Activated CD4-positive, alpha-beta T cell treated with anti-CD3 and anti-CD28 coated beads, Interleukin-2, amount 10 ng/mL, durations not matched to agents 24 days and 14 days (primary cell): ENCODE data around the gene FRMPD4. TPM values are rescaled to one million over a fixed set of nuclear protein-coding genes. Genes with fewer than 3 reads are reported as not detected.

Source experiments
- DNase-seq: peaks from one replicate; pipeline ENCODE4 v3.0.0; 2022
- H3K27ac Mint-ChIP-seq: one replicate; pipeline ENCODE4 v1.8.0; 2022; ENCODE audit warnings: mild to moderate bottlenecking, mixed read lengths
- H3K27me3 Mint-ChIP-seq: one replicate; pipeline ENCODE4 v1.8.0; 2022; ENCODE audit warnings: mixed read lengths
- H3K36me3 Mint-ChIP-seq: one replicate; pipeline ENCODE4 v1.8.0; 2022; ENCODE audit warnings: low read depth, mild to moderate bottlenecking, mixed read lengths
- H3K4me1 Mint-ChIP-seq: one replicate; pipeline ENCODE4 v1.8.0; 2021; ENCODE audit warnings: mixed read lengths
- H3K4me3 Mint-ChIP-seq: one replicate; pipeline ENCODE4 v1.8.0; 2022; ENCODE audit warnings: mild to moderate bottlenecking, moderate library complexity, mixed read lengths
- H3K9me3 Mint-ChIP-seq: one replicate; pipeline ENCODE4 v1.8.0; 2021; ENCODE audit warnings: mixed read lengths
- intact Hi-C: fragments of 100-400 bp; cut with micrococcal nuclease; formaldehyde crosslinking; loops from one replicate; pipeline ENCODE4 v1.15.1; 2023
- total RNA-seq: library from RNA; stranded (reverse); gene quantifications from 2 replicates; pipeline ENCODE4 v1.2.3, GENCODE V29; 2022

Gene FRMPD4
- total RNA-seq, 1 donor from 2014 or later: not detected

DNA sequence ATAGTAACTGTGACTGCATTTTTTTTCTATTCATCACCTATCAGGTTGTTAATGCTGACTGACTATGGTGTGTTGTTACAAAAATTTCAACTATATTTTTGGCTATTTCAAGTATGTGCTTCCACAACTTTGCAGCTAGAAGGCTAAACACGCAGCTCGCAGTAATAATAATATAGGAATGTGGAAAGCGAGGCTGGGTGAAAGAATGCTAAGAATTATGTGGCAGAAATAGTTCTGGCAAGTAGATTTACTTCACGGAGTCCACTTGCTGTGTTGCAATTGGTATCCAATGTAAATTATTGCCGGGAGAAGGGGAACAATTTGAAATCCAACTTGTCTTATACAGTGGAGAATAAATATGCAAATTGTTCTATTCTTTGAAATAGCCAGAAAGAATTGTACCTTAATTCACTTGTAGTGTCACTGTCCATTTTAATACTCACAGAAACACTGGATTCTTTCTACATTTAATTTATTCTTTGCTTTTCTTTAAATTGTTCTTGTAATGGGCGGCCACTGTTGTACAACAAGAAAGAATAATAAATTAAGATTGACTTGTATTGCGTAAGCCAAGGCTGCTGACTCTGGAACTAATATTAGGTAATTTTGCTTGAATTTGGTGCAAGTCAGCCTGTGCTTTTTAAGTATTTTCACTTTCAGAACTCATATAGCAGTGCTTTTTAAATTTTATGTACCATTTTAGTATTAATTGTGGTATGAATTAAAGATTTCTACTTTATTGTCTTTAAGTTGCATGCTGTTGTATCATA lies 154.9 kb downstream of the FRMPD4 start:
- no peak overlapping the region for H3K4me3 Mint-ChIP-seq
- H3K27ac Mint-ChIP-seq: no peak overlapping the region
- no peaks in the 10 kb centered on the region for H3K36me3 Mint-ChIP-seq
- no peak for DNase-seq
- no peaks in the 10 kb centered on the region for H3K9me3 Mint-ChIP-seq
- H3K4me1 Mint-ChIP-seq: no peaks in the 10 kb centered on the region
- no peaks in the 10 kb centered on the region for H3K27me3 Mint-ChIP-seq
- intact Hi-C loops: no loop called here

DNA sequence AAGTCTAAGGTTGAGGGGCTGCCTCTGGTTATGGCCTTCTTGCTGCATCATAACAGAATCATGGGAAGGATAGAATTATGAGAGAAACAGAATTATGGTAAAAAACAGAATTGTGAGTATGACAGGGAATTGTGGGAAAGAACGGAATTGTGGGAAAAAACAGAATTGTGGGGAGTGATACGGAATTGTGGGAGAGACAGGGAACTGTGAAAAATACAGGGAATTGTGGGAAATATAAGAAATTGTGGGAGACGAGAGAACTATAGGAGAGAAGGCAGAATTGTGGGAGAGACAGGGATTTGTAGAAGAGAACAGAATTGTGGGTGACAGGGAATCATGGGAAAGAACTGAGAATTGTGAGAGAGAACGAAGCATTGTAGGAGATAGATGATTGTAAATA lies 159.1 kb downstream of the FRMPD4 start:
- DNase-seq: no peak
- no peaks in the 10 kb centered on the region for H3K9me3 Mint-ChIP-seq
- H3K27ac Mint-ChIP-seq: no peak overlapping the region
- intact Hi-C loops: no loop called here
- H3K4me3 Mint-ChIP-seq: no peak overlapping the region
- H3K36me3 Mint-ChIP-seq: no peaks in the 10 kb centered on the region
- H3K4me1 Mint-ChIP-seq: no peaks in the 10 kb centered on the region
- H3K27me3 Mint-ChIP-seq: no peaks in the 10 kb centered on the region

DNA sequence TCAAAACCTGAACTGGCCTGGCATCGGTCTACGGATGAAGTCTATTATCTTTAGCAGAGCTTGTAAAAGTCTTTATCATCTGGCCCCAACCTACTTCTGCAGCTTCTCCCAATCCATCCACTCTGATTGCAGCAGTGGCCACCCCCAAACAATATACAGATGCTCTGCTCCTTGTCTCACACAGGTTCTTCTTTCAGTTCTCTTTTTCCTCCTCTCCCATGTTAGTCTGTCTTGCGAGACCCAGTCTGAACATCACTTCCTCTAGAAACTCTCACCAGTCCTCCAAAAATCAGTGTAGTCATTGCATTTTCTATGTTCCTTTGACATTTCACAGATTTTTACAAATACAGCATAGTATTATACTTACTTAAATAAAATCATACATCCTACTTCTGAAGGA lies 163.0 kb downstream of the FRMPD4 start:
- Mint-ChIP-seq H3K27me3 (no peaks in the 10 kb centered on the region), H3K36me3 (no peaks in the 10 kb centered on the region), H3K4me3 (no peak overlapping the region), H3K4me1 (no peaks in the 10 kb centered on the region), H3K9me3 (no peaks in the 10 kb centered on the region), H3K27ac (no peak overlapping the region)
- intact Hi-C loops: no loop called here
- DNase-seq: no peak

DNA sequence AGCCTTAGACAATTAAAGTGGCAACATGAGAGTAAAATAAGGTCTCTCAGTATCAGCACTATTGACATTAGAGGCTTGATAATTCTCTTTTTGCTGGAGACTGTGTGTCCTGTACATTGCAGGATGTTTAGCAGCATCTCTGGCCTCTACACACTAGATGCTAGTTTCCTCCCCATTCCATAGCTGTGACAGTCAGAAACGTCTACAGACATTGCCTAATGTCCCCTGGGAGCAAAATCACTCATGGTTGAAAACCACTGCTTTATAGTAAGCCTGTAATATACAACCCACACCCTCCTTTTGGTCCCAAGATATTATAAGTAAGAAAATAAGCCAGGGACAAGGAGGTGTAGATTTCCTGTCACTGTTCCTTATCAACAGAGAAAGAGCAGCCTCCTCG lies 166.0 kb downstream of the FRMPD4 start:
- Mint-ChIP-seq H3K9me3 (no peaks in the 10 kb centered on the region), H3K36me3 (no peaks in the 10 kb centered on the region), H3K4me3 (no peak overlapping the region), H3K4me1 (no peaks in the 10 kb centered on the region), H3K27ac (no peak overlapping the region), H3K27me3 (no peaks in the 10 kb centered on the region)
- DNase-seq: no peak
- intact Hi-C loops: no loop called here

DNA sequence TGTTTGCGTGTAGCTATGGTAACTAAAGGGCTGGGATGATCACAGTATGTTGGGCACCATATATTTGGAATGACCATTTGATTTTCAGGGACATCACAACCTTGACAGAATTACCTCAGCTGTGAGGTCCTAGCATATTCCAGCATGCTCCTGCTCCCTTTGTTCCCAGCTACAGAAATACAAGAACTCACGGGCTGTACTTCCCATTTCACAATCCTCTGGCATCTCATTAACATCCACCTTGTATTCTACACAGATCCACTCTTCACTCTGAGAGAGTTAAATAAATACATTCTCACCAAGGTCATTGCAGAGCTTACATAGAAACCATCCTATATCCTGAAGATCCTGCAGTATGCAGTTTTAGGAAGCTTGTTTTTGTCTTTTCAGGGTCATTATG lies 169.7 kb downstream of the FRMPD4 start:
- H3K27me3 Mint-ChIP-seq: no peaks in the 10 kb centered on the region
- intact Hi-C loops: no loop called here
- no peaks in the 10 kb centered on the region for H3K4me1 Mint-ChIP-seq
- H3K4me3 Mint-ChIP-seq: no peak overlapping the region
- H3K36me3 Mint-ChIP-seq: no peaks in the 10 kb centered on the region
- no peak overlapping the region for H3K27ac Mint-ChIP-seq
- no peaks in the 10 kb centered on the region for H3K9me3 Mint-ChIP-seq
- no peak for DNase-seq

DNA sequence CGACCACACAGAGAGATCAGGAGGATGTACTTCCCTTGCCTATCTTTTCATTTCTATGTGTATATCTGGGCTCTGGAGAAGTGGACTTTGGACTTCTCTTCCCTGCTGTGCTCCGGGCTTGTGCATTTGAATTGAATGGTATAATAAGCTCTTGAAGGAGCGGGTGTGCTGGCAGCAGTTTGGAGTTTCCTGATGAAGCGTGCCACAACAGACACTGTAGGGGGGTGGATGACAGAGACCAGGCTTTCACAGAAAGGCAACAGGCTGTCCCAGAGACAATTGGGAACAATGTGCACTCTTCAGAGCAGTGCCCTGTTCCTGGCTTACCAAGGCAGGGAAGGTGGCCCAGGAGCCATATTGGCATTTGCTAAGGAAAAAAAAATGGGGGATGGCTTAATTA lies 170.1 kb downstream of the FRMPD4 start:
- H3K4me3 Mint-ChIP-seq: no peak overlapping the region
- no peaks in the 10 kb centered on the region for H3K36me3 Mint-ChIP-seq
- intact Hi-C loops: no loop called here
- no peak for DNase-seq
- no peaks in the 10 kb centered on the region for H3K9me3 Mint-ChIP-seq
- H3K4me1 Mint-ChIP-seq: no peaks in the 10 kb centered on the region
- no peaks in the 10 kb centered on the region for H3K27me3 Mint-ChIP-seq
- no peak overlapping the region for H3K27ac Mint-ChIP-seq

DNA sequence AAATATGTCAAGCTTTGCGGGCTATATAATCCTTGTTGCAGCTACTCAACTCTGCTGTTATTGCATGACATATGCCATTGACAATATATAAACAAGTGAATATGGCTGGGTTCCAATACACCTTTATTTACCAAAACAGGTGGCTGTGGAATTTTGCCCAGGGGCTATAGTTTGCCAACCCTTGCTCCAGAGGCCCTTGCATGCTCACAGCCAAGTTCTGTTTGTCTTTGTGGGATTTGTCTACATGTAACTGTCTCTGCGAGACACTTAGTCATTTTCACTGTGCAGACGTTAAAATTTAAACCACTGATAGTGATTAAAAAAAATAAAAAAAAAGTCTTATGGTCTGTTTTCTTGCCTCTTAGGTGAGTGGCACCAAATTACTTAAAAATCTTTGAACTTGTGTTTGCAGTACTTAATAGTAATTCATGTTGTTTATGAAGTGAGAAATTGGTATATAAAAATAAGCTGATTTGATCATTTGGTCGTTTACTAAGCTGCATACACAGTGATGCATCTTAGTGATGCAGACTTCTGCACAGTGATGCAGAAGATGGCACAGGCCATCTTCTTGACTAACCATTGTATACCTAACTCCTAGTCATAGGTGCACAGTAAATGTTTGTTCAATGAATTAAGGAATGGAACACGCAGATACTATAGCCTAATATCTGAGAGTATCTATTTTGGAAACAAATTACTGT lies 170.9 kb downstream of the FRMPD4 start:
- Mint-ChIP-seq H3K27me3 (no peaks in the 10 kb centered on the region), H3K9me3 (no peaks in the 10 kb centered on the region), H3K4me3 (no peak overlapping the region), H3K36me3 (no peaks in the 10 kb centered on the region), H3K27ac (no peak overlapping the region), H3K4me1 (no peaks in the 10 kb centered on the region)
- no peak for DNase-seq
- intact Hi-C loops: no loop called here

DNA sequence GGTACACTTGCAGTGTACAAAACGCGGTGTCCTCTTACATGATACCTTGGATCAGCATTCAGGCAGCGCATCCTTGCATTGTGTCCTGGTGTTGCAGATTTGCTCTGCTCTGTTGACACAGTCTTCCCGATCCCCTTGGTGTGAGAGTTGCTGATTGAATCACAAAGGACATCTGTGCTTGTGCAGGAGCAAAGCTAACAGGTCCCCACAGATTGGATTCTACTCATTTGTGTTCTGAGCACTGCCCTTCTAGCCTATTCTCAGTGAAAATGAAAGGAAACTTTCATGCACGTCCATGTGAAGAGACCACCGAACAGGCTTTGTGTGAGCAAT lies 171.4 kb downstream of the FRMPD4 start:
- H3K27me3 Mint-ChIP-seq: no peaks in the 10 kb centered on the region
- H3K36me3 Mint-ChIP-seq: no peaks in the 10 kb centered on the region
- intact Hi-C loops: no loop called here

DNA sequence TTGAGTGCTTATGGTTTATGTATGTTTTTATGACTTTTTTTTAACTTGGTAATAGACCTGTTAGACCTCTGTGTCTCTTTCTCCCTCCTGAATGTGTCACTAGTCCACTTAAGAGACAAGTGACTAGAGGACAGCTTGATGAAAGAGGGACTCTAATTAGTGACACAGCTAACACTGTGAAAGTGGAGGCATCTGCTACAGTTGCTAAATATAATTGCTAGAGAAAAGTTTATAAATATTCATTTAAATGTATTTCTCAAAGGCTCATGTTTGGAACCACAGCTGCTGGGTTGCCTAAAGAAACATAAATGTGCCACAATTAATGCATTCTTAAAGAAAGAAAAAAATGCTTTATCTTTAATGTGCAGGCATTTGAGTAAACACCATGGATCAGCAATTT lies 176.4 kb downstream of the FRMPD4 start:
- H3K4me1 Mint-ChIP-seq: no peaks in the 10 kb centered on the region
- H3K4me3 Mint-ChIP-seq: no peak overlapping the region
- H3K27me3 Mint-ChIP-seq: no peaks in the 10 kb centered on the region
- H3K36me3 Mint-ChIP-seq: no peaks in the 10 kb centered on the region
- no peaks in the 10 kb centered on the region for H3K9me3 Mint-ChIP-seq
- DNase-seq: no peak
- intact Hi-C loops: no loop called here
- no peak overlapping the region for H3K27ac Mint-ChIP-seq

More for the DNA sequence above, 171.4 kb downstream of the FRMPD4 start:
- H3K4me1 Mint-ChIP-seq: no peaks in the 10 kb centered on the region
- no peak overlapping the region for H3K4me3 Mint-ChIP-seq
- H3K27ac Mint-ChIP-seq: no peak overlapping the region
- DNase-seq: no peak
- H3K9me3 Mint-ChIP-seq: no peaks in the 10 kb centered on the region

DNA sequence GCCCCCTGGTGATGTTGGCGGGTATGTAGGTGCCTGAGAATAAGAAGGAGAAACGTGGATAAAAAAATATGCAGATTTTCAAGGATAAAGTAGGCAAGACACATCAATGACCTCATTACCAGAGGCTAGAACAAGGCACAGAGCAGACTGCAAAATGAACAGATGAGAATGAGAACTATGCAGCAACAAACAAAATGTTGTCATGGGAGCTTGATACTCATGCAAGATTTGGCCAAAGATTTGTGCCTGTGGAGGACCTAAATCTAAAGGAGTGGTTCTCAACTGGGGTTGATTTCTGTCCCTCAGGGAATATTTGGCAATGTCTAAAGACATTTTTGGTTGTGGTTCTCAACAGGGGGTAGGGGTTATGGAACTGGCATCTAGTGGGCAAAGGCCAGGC lies 177.3 kb downstream of the FRMPD4 start:
- H3K4me1 Mint-ChIP-seq: no peaks in the 10 kb centered on the region
- no peaks in the 10 kb centered on the region for H3K27me3 Mint-ChIP-seq
- H3K9me3 Mint-ChIP-seq: no peaks in the 10 kb centered on the region
- H3K36me3 Mint-ChIP-seq: no peaks in the 10 kb centered on the region
- H3K27ac Mint-ChIP-seq: no peak overlapping the region
- intact Hi-C loops: no loop called here
- DNase-seq: no peak
- H3K4me3 Mint-ChIP-seq: no peak overlapping the region

DNA sequence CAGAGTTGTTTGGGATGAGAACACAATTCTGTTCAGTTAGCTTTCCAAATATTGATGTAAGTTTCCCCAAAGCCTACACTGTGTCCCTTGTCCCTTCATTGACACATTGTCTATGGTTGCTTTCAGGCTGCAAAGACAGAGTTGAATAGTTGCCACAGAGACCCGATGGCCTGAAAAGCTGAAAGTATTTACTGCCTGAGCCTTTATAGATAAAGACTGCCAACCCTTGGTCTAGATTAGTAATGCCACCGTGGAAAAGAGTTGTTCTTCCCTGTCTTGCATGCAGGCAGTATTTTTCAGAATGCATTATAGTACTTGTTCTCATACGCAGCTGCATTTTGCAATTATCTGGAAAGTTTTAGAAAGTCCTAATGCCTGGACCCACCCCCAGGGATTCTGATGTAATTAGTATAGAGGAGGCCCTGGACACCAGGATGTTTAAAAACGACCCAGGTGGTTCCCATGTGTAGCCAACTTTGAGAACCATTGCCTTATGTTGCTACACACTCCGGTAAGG lies 180.8 kb downstream of the FRMPD4 start:
- H3K9me3 Mint-ChIP-seq: no peaks in the 10 kb centered on the region
- no peak for DNase-seq
- H3K27ac Mint-ChIP-seq: no peak overlapping the region
- intact Hi-C loops: no loop called here
- H3K27me3 Mint-ChIP-seq: no peaks in the 10 kb centered on the region
- H3K4me3 Mint-ChIP-seq: no peak overlapping the region
- H3K4me1 Mint-ChIP-seq: no peaks in the 10 kb centered on the region
- H3K36me3 Mint-ChIP-seq: no peaks in the 10 kb centered on the region

DNA sequence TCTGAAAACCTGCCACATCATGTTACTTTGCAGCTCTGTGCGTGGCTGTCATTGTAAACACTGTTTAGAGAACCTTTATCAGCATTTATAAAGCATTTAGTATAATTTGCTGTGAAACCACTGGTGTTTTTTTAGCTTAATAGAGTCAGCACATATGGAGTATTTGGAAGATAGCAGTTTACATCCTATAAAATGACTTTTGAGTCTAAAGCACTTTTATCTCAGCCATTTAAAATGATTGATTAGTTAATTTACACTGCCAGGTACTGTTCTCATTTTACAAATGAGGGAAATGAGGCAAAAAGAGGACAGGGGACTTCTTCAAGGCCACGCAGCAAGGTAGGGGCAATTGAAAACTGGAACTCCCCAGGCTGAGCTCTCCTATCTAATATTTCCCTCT lies 181.7 kb downstream of the FRMPD4 start:
- DNase-seq: no peak
- Mint-ChIP-seq H3K36me3 (no peaks in the 10 kb centered on the region), H3K4me1 (no peaks in the 10 kb centered on the region), H3K27ac (no peak overlapping the region), H3K27me3 (no peaks in the 10 kb centered on the region), H3K9me3 (no peaks in the 10 kb centered on the region), H3K4me3 (no peak overlapping the region)
- intact Hi-C loops: no loop called here

DNA sequence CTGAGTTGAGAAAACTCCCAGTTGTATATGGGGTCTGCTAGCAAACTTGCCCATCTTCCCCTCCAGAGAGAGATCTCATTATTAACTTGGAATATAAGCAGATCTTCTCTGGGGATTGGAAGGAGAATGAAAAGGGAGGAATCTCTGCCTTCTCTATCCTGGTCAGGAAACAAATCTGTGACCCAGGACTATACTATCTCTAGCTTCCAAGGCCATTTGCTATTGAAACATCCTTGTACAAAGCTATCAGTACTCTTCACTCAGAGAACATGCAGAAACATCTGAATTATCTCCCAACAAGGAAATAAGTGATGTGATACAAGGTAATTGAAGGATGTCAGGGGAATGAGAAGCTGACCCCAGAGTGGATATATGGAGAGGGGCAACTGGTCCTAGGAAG lies 183.8 kb downstream of the FRMPD4 start:
- DNase-seq: no peak
- Mint-ChIP-seq H3K4me1 (no peaks in the 10 kb centered on the region), H3K9me3 (no peaks in the 10 kb centered on the region), H3K27me3 (no peaks in the 10 kb centered on the region), H3K4me3 (no peak overlapping the region), H3K36me3 (no peaks in the 10 kb centered on the region), H3K27ac (no peak overlapping the region)
- intact Hi-C loops: no loop called here

DNA sequence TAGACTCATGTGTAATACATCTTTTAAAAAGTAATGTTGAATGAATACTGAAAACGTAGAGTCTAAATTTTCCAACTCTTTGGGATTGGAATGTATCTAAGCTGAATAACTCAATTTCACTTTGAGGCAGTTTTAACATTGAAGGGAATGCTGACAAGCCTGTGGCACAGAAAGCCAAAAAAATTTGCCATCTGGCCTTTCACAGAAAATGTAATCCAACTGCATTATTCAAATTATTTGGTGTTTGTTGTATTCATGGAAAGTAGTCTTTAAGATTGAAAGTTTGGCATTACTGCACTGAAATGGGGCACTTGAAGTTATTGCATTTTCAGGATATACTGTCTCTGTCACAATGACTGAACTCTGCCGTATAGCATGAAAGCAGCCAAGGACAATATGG lies 186.9 kb downstream of the FRMPD4 start:
- H3K27me3 Mint-ChIP-seq: no peaks in the 10 kb centered on the region
- no peaks in the 10 kb centered on the region for H3K36me3 Mint-ChIP-seq
- intact Hi-C loops: no loop called here
- no peaks in the 10 kb centered on the region for H3K9me3 Mint-ChIP-seq
- no peaks in the 10 kb centered on the region for H3K4me1 Mint-ChIP-seq
- H3K4me3 Mint-ChIP-seq: no peak overlapping the region
- H3K27ac Mint-ChIP-seq: no peak overlapping the region
- DNase-seq: no peak

DNA sequence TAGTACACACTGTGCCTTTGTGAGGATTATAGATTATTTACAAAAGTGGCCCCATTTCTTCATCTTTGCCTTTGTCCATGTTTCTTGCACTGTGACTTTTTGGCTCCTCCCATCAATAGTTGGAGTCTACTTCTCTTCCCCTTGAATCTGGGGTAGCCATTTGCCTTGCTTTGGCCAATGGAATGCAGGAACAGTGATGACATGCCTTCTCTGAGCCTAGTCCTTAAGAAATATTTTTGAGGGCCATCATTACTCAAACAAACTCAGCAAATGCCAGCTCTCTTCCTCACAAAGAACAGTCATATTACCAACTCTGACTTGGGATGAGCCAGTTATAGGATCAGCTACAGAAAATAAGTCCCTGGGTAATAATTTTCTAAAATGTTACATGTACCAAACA lies 189.6 kb downstream of the FRMPD4 start:
- Mint-ChIP-seq H3K9me3 (no peaks in the 10 kb centered on the region), H3K4me3 (no peak overlapping the region), H3K36me3 (no peaks in the 10 kb centered on the region), H3K27me3 (no peaks in the 10 kb centered on the region), H3K4me1 (no peaks in the 10 kb centered on the region), H3K27ac (no peak overlapping the region)
- intact Hi-C loops: no loop called here
- no peak for DNase-seq
